Right lobe of liver (tissue), 4 donors: Measurements from ENCODE around the gene SPATA13.

Source experiments
- CTCF ChIP-seq, 4 donors: fragments of 200-600 bp in 3 of 4; fragments of 450-650 bp in 1 of 4; IDR thresholded peaks; one replicate each; pipeline versions ENCODE4 v1.5.1 to v1.8.0; 2016 to 2022; ENCODE audit warnings: antibody characterized with exemption in 4 of 4, mild to moderate bottlenecking in 2 of 4
- POLR2A ChIP-seq: fragments of 450-650 bp; IDR thresholded peaks from one replicate; pipeline ENCODE4 v1.6.1; 2017; ENCODE audit warnings: antibody characterized with exemption, mild to moderate bottlenecking
- donor health status: DM: no; HTN: no; CAD: no.
- donor health status: DM: no; HTN: no; CAD: no.
- donor health status: DM: no; HTN: yes; CAD: no.

DNA sequence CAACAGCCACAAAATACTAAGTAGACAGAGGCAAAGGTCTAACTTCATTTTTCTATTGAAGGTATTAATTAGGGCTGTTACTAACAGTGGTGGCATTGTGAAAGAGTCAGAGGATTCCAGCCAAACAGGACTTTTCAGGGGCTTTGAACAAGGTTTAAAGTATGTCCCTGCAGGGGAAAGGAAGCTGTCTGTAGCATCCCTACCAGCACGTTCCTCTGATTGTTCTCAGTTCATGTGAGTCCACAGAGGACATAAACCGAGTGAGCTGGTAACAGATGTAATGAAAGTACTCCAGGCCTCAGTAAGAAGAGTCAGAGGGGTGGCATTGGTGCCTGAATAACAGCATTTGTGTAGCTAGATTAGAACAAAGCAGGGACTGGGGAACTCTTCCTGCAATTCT lies 15.3 kb upstream of the SPATA13 start:
- no peak for TF ChIP-seq CTCF (IDR thresholded peaks at IDR 0.05)
- no peak for TF ChIP-seq POLR2A
